ENCODE results near the gene ZNF93.
"Not testable (repeated sequence)": the region's sequence is repeated elsewhere in the genome, so short reads cannot be mapped to it uniquely, and the experiment has no call there.

The ZNF93 gene

GRCh38 chr19:19937403-19937802, 36.7 kb downstream of the ZNF93 start:
- no peak for DNase-seq (ENCODE audit: low read depth, low spot score)

GRCh38 chr19:19938449-19938848, 37.7 kb downstream of the ZNF93 start:
- DNase-seq (ENCODE audit: low read depth, low spot score), result no peak

- no peak for DNase-seq (ENCODE audit: low read depth, low spot score)
These were observed 43.3 kb downstream of the ZNF93 start for GRCh38 chr19:19943848-19944582.

- DNase-seq (ENCODE audit: low read depth, low spot score), result no peak
These were observed 43.8 kb downstream of the ZNF93 start for GRCh38 chr19:19944583-19944880.

GRCh38 chr19:19946226-19946625, 45.5 kb downstream of the ZNF93 start:
- DNase-seq (ENCODE audit: low read depth, low spot score), result no peak

GRCh38 chr19:19948800-19949199, 48.1 kb downstream of the ZNF93 start:
- DNase-seq (ENCODE audit: low read depth, low spot score), result no peak

GRCh38 chr19:19955208-19955607, 54.5 kb downstream of the ZNF93 start:
- DNase-seq (ENCODE audit: low read depth, low spot score), result no peak

GRCh38 chr19:19956434-19957075, 55.8 kb downstream of the ZNF93 start:
- no peak for DNase-seq (ENCODE audit: low read depth, low spot score)

GRCh38 chr19:19957766-19958165, 57.0 kb downstream of the ZNF93 start:
- DNase-seq (ENCODE audit: low read depth, low spot score), result not testable (repeated sequence)

- not testable (repeated sequence) for DNase-seq (ENCODE audit: low read depth, low spot score)
These were observed 58.5 kb downstream of the ZNF93 start for GRCh38 chr19:19959151-19959799.

- no peak for DNase-seq (ENCODE audit: low read depth, low spot score)
These were observed 63.7 kb downstream of the ZNF93 start for GRCh38 chr19:19964416-19964815.

- DNase-seq (ENCODE audit: low read depth, low spot score), result not testable (repeated sequence)
These were observed 65.4 kb downstream of the ZNF93 start for GRCh38 chr19:19966126-19966525.

- DNase-seq (ENCODE audit: low read depth, low spot score), result no peak
These were observed 66.1 kb downstream of the ZNF93 start for GRCh38 chr19:19966862-19967261.
